K562 (cell line): ENCODE data around the gene OARD1. TPM values are rescaled to one million over a fixed set of nuclear protein-coding genes. Genes with fewer than 3 reads are reported as not detected.

Source experiments
- ATF6 ChIP-seq: sonication (generic); formaldehyde crosslinking; IDR thresholded peaks from 2 replicates; pipeline ENCODE4 v1.4.0; 2020; ENCODE audit warnings: mild to moderate bottlenecking, missing genetic modification reagents
- CAMTA2 ChIP-seq: fragments of 250-450 bp; sonication (Bioruptor Pico); conservative IDR thresholded peaks from 2 replicates; pipeline ENCODE4 v1.5.1; 2022
- CTBP1 ChIP-seq: fragments of 450-650 bp; IDR thresholded peaks from 2 replicates; pipeline ENCODE4 v1.6.1; 2016; ENCODE audit warnings: borderline replicate concordance
- DNMT1 ChIP-seq: fragments of 450-650 bp; IDR thresholded peaks from 2 replicates; pipeline ENCODE4 v1.6.1; 2016; ENCODE audit warnings: antibody characterized with exemption, mild to moderate bottlenecking
- ERF ChIP-seq: fragments of 450-650 bp; formaldehyde crosslinking; IDR thresholded peaks from 2 replicates; pipeline ENCODE4 v1.4.0; 2020; ENCODE audit warnings: mild to moderate bottlenecking, mixed read lengths
- HBP1 ChIP-seq: fragments of 450-650 bp; formaldehyde crosslinking; IDR thresholded peaks from 2 replicates; pipeline ENCODE4 v1.4.0; 2022; ENCODE audit warnings: missing genetic modification characterization
- MAFK ChIP-seq: IDR thresholded peaks from 2 replicates; pipeline ENCODE4 v1.6.1; 2011; ENCODE audit warnings: low read length, improper control_type of control experiment
- MEF2D ChIP-seq: conservative IDR thresholded peaks from 2 replicates; pipeline ENCODE4 v1.6.1; 2016; ENCODE audit warnings: low read depth, missing genetic modification characterization, missing compliant biosample characterization
- MLLT1 ChIP-seq, 2 experiments: fragments of 450-650 bp; IDR thresholded peaks; 2 replicates each; pipeline ENCODE4 v1.6.1; 2016
- NKRF ChIP-seq: fragments of 450-650 bp; IDR thresholded peaks from 2 replicates; pipeline ENCODE4 v1.6.1; 2016; ENCODE audit warnings: borderline replicate concordance
- OTX1 ChIP-seq: fragments of 450-650 bp; formaldehyde crosslinking; IDR thresholded peaks from 2 replicates; pipeline ENCODE4 v1.4.0; 2022; ENCODE audit warnings: mild to moderate bottlenecking
- RBM22 ChIP-seq: fragments of 200-400 bp; formaldehyde crosslinking; IDR thresholded peaks from 2 replicates; pipeline ENCODE4 v1.6.1; 2018; ENCODE audit warnings: low read length, low read depth; ENCODE audit not compliant: poor library complexity, severe bottlenecking
- SMARCC2 ChIP-seq: fragments of 450-650 bp; IDR thresholded peaks from 2 replicates; pipeline ENCODE4 v1.6.1; 2017; ENCODE audit warnings: antibody characterized with exemption, moderate library complexity, mild to moderate bottlenecking, low read depth
- SREBF2 ChIP-seq: sonication (generic); formaldehyde crosslinking; IDR thresholded peaks from 2 replicates; pipeline ENCODE4 v1.4.0; 2020; ENCODE audit warnings: mild to moderate bottlenecking, missing genetic modification reagents
- TAF7 ChIP-seq: fragments of 450-650 bp; IDR thresholded peaks from 2 replicates; pipeline ENCODE4 v1.6.1; 2016; ENCODE audit warnings: missing genetic modification characterization, missing compliant biosample characterization
- TOE1 ChIP-seq, 2 experiments: fragments of 450-650 bp in 1 of 2; sonication (generic) in 1 of 2; formaldehyde crosslinking in 1 of 2; IDR thresholded peaks; 2 replicates each; pipeline versions ENCODE4 v1.7.1 to v1.8.0; 2016 to 2022; ENCODE audit warnings: borderline replicate concordance in 2 of 2, mild to moderate bottlenecking in 2 of 2, antibody characterized with exemption in 1 of 2, inconsistent platforms in 1 of 2, low read depth in 1 of 2, missing genetic modification reagents in 1 of 2, moderate library complexity in 1 of 2
- ZFPM2 ChIP-seq: fragments of 250-450 bp; sonication (Bioruptor Pico); IDR thresholded peaks from 2 replicates; pipeline ENCODE4 v1.5.1; 2022; ENCODE audit warnings: mild to moderate bottlenecking
- ZKSCAN8 ChIP-seq: fragments of 200-800 bp; sonication (Bioruptor generic); IDR thresholded peaks from 2 replicates; pipeline ENCODE4 v1.6.1; 2016; ENCODE audit warnings: missing genetic modification characterization, missing compliant biosample characterization
- ZNF282 ChIP-seq: sonication (generic); formaldehyde crosslinking; IDR thresholded peaks from 2 replicates; pipeline ENCODE4 v1.8.1; 2023; ENCODE audit warnings: missing genetic modification reagents
- ZNF785 ChIP-seq: fragments of 250-450 bp; sonication (Bioruptor Pico); IDR thresholded peaks from 2 replicates; pipeline ENCODE4 v1.4.0; 2020; ENCODE audit warnings: mild to moderate bottlenecking
- ZNF830 ChIP-seq: fragments of 250-450 bp; sonication (Bioruptor Pico); IDR thresholded peaks from 2 replicates; pipeline ENCODE4 v1.5.0; 2021; ENCODE audit warnings: mild to moderate bottlenecking
- ZSCAN29 ChIP-seq: fragments of 450-650 bp; IDR thresholded peaks from 2 replicates; pipeline ENCODE4 v1.6.1; 2017
- polyA plus RNA-seq, 8 experiments: library from polyadenylated mRNA; depleted of rRNA in 4 of 8; stranded (reverse) in 5 of 8; unstranded in 3 of 8; fragments of >200 nt; fragmentation: Nextera tagmentation in 2 of 8; fragmentation: Illumina TruSeq in 1 of 8; extraction: Ambion mirVana in 2 of 8; extraction: Trizol in 1 of 8; gene quantifications; 2 replicates each; pipeline versions ENCODE4 v1.2.1 to v1.2.3, GENCODE V29; 2011 to 2014; ENCODE audit warnings: inconsistent platforms in 1 of 8, missing spikeins in 1 of 8
- total RNA-seq, 7 experiments: library from RNA; depleted of rRNA in 6 of 7; stranded (reverse); fragments of >200 nt in 6 of 7; fragmentation: Illumina TruSeq in 2 of 7; extraction: Trizol in 2 of 7; gene quantifications; 2 replicates each; pipeline versions ENCODE4 v1.2.1 to v1.2.3, GENCODE V29; 2011 to 2021; ENCODE audit warnings: low replicate concordance in 1 of 7

Gene OARD1
- total and polyA plus RNA-seq, 9 of the 15 experiments (the other 6 are each of a cell fraction or from before 2014, with no cell fraction given), result 43.4 to 88.3 (median 61.1) TPM

GRCh38 chr6:41071923-41072835, at the start of gene OARD1 (continued):
- TF ChIP-seq MLLT1 (IDR thresholded peaks at IDR 0.05) (peak in 1 of 2 experiments; percentile 79; a peak in 1 of 4 replicates), SREBF2 (CRISPR knock-in tag) (0 out of 2 replicates have a peak, but pooled peaks have one; percentile 80), OTX1 (no peak), ATF6 (no peak), ZNF282 (CRISPR knock-in tag) (no peak), ERF (CRISPR knock-in tag) (no peak), TOE1 (IDR thresholded peaks at IDR 0.05; ENCODE audit: borderline replicate concordance) (peak; percentile 32), TOE1 (CRISPR knock-in tag; IDR thresholded peaks at IDR 0.05; ENCODE audit: borderline replicate concordance, low read depth) (0 out of 2 replicates have a peak, but pooled peaks have one; percentile 33), MAFK (no peak), CTBP1 (0 out of 2 replicates have a peak, but pooled peaks have one; percentile 44), RBM22 (no peak), TAF7 (tag) (no peak), ZNF785 (CRISPR knock-in tag) (no peak), NKRF (peak; percentile 73; the same call in 1 of the 2 replicates), CAMTA2 (no peak), MEF2D (tag) (no peak), ZSCAN29 (no peak), DNMT1 (no peak), SMARCC2 (no peak), ZNF830 (CRISPR knock-in tag) (0 out of 2 replicates have a peak, but pooled peaks have one; percentile 64), ZFPM2 (CRISPR knock-in tag) (no peak), HBP1 (CRISPR knock-in tag) (no peak; the same call in 1 of the 2 replicates), ZKSCAN8 (CRISPR knock-in tag) (no peak)
